ENCODE measurements around the gene AWAT2.
"Not testable (repeated sequence)": the region's sequence is repeated elsewhere in the genome, so short reads cannot be mapped to it uniquely, and the experiment has no call there.

AWAT2 gene

GRCh38 chrX:70001269-70001668 lies 48.5 kb downstream of the AWAT2 start:
- DNase-seq (ENCODE audit: low read depth in 2 of 2), result no peak

DNA sequence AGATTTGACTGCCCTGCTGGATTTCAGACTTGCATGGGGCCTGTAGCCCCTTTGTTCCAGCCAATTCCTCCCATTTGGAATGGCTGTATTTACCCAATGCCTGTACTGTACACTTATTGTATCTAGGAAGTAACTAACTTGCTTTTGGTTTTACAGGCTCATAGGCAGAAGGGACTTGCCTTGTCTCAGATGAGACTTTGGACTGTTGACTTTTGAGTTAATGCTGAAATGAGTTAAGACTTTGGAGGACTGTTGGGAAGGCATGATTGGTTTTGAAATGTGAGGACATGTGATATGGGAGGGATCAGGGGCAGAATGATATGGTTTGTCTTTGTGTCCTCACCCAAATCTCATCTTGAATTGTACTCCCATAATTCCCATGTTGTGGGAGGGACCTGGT lies 51.4 kb downstream of the AWAT2 start:
- not testable (repeated sequence) for DNase-seq (ENCODE audit: low read depth in 2 of 2)

DNA sequence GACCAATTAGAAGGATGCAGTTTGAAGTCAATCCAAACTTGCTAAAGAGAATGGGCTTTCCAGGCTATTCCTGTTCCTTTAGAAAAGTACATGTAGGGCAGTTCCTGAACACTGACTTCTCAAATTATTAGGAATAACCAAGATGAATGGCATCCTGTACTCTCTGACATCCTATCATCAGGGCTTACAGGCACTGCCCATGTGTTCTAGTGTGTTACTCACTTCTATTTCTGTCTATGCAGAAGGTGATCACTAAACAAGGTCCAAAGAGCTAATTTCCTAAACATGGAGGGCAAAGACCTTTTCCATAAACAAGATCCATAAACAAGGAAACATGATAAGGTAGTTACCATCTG lies 53.6 kb downstream of the AWAT2 start:
- DNase-seq (ENCODE audit: low read depth in 2 of 2), result no peak

DNA sequence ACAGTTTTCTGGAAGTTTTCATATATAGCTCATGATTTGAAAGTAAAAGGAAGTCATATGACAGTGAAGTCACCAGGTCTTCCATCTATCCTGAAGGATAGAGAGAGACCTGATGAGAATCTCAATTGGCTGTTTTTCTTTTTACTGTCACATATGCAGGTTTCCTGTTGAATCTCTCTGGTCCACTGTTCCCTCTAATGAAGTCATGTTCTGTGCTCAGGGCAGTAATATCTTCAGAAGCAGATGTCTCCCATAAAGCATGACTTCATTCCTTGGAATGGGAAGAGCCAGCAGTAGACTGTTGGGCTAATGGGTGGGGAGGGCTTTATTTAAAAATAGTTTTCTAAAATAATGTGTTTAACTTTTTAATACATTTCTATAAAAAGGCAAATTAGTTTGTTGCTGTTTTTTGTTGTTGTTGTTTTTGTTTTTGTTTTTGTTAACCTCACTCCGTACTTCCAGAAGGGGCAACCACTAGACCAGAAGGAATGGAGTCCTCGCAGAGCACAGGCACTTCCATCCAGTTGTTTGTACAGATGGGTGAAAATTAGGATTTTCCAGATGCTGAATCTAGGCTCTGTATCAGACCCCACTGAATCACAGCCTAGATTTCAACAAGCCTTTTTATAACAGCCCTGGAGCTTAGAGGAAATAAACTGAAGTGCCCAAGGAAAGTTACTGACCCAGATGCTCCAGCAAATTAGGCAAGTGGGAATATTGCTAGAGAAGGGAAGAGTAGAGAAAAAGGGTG lies 54.2 kb downstream of the AWAT2 start:
- no peak for DNase-seq (ENCODE audit: low read depth in 2 of 2)

DNA sequence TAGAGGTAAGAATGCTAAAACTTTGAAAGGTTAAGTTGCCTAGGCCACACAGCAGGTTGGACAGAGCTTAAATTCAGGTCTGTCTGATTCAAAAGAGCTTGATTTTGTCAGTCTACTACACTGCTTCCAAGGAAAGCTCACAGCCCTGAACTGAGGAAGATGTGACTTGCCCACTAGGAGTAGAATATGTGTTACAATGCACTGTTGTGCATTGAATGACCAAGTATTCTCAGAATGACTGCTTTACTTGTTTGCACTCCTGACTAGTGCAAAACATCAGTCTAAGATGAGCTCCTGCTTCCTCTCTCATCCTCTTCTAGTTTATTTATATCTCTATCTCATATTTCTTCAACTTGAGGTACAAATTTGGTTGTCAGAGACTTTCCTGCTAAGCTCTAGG lies 56.2 kb downstream of the AWAT2 start:
- no peak for DNase-seq (ENCODE audit: low read depth in 2 of 2)

DNA sequence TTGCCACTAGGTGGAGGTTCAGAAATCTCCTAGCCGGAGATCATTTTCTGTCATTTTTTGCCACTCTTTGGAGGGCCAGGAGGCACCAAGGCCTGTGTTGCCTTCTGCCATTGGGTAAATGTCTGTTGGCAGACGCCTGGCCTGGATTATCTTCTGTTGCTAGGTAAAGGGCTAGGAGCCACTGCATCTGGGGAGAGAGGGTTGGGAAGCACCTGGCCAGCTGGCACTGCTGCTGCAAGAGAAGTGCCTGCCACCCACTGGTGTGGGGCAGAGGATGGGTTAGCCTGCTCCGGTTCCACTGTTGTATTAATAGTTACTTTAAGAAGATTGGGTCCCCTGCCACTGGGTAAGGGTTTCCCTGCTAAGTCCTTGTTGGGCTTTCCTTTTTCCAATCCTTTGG lies 58.1 kb downstream of the AWAT2 start:
- no peak for DNase-seq (ENCODE audit: low read depth in 2 of 2)

Measured in stimulated activated CD8-positive, alpha-beta memory T cell treated with anti-CD3 and anti-CD28 coated beads, Interleukin-15, amount 100 ng/mL, for 48 hours (primary cell).